GM12891 (cell line): ENCODE results near the gene DPAGT1.
A peak's percentile ranks its signal among the peaks of the same experiment; 100 is the strongest.

Experiments
- POLR2A ChIP-seq: IDR thresholded peaks from 2 replicates; pipeline ENCODE4 v1.6.1; 2011; ENCODE audit warnings: low read depth, low read length, control low read depth
- POLR2AphosphoS5 ChIP-seq: IDR thresholded peaks from 2 replicates; pipeline ENCODE4 v1.6.1; 2011; ENCODE audit warnings: low read depth, low read length, control low read depth
- SPI1 ChIP-seq: IDR thresholded peaks from 2 replicates; pipeline ENCODE4 v1.6.1; 2011; ENCODE audit warnings: low read depth, low read length, control low read depth
- TAF1 ChIP-seq: IDR thresholded peaks from 2 replicates; pipeline ENCODE4 v1.6.1; 2011; ENCODE audit warnings: low read depth, low read length, control low read depth

GRCh38 chr11:119108146-119108856 is 6.6 kb upstream of the DPAGT1 start:
- TF ChIP-seq TAF1 (no peak), POLR2A (no peak), POLR2AphosphoS5 (no peak), SPI1 (peak; percentile 53)
